ENCODE measurements around the gene MAP2K5.

MAP2K5 gene

GRCh38 chr15:67701669-67702068 is 159.2 kb downstream of the MAP2K5 start:
- TF ChIP-seq CTCF (IDR thresholded peaks at IDR 0.05) (no peak), ZFX (IDR thresholded peaks at IDR 0.05; ENCODE audit: borderline replicate concordance) (no peak)
- no peak overlapping the region for H3K27ac ChIP-seq

DNA sequence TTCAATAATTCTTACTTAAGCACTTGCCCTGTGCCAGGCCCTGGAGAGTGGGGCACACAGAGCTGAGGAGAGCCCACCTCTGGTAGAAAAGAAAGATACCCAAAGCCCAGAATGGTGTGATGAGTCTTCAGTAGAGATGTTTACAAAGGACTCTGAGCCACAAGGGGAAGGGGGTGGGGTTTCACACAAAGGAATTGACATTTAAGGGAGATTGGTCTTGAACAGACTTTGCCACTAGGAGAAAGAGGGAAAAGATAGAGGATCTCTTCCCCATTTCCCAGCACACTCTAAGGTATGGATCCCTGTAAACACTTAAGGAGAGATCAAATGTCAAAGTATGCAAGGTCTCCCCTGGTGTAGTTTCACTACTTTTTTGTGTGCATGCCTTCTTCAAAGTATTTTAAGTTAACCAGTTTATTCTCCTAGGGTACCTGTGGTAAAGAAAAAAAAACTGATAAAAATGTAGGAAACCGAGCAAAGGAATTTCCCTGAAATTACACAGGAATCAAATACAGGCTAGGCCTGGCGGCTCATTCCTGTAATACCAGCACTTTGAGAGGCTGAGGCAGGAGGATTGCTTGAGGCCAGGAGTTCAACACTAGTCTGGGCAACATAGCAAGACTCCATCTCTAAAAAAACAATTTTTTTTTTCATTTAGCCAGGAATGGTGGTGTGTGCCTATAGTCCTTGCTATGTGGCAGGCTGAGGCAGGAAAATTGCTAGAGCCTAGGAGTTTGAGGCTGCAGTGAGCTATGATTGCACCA is 165.2 kb downstream of the MAP2K5 start:
- TF ChIP-seq ZFX (IDR thresholded peaks at IDR 0.05; ENCODE audit: borderline replicate concordance): no peak
- no peak for TF ChIP-seq CTCF (IDR thresholded peaks at IDR 0.05)
- H3K27ac ChIP-seq: no peak overlapping the region

GRCh38 chr15:67708500-67708899 is 166.0 kb downstream of the MAP2K5 start:
- no peak overlapping the region for H3K27ac ChIP-seq
- TF ChIP-seq CTCF (IDR thresholded peaks at IDR 0.05): no peak

GRCh38 chr15:67715170-67715569 is 172.7 kb downstream of the MAP2K5 start:
- no peak overlapping the region for H3K27ac ChIP-seq
- TF ChIP-seq ZFX (IDR thresholded peaks at IDR 0.05; ENCODE audit: borderline replicate concordance) (no peak), CTCF (IDR thresholded peaks at IDR 0.05) (no peak)

DNA sequence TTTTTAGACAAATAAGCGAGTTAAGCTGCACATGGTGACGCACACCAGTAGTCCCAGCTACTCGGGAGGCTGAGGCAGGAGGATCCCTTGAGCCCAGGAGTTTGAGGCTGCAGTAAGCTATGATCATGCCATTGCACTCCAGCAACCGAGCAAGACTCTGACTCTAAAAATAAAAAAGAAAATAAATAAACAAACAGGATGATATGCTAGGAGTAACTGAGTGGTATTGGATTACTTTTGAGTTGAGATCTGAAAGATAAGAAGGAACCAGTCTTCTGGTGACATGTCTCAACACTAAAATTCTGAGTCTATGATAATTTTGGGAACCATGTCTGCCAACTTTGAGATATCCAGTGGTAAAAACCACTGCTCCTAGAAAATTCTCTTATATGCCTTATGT is 173.7 kb downstream of the MAP2K5 start:
- TF ChIP-seq CTCF (IDR thresholded peaks at IDR 0.05): no peak
- TF ChIP-seq ZFX (IDR thresholded peaks at IDR 0.05; ENCODE audit: borderline replicate concordance): no peak
- peak overlapping the region; percentile 30; the same call in 1 of the 2 replicates for H3K27ac ChIP-seq

DNA sequence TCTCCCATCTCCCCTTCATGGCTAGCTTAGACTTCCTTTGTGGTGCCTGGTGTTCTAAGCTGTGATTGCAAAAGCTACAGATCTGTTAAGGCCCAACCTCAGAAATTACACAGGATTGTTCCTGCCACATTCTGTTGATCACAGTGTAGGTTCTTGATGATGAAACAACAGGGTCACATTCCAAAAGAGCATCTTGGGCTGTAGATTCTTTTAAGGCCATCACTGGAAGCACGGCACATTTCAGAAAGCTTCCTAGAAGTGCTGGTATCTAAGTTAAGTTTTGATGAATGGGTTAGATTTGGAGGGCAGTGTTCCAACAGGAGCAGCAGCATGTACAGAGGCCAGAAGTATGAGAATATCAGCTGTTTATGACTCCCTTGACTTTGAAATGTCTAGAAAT is 175.3 kb downstream of the MAP2K5 start:
- no peak for TF ChIP-seq ZFX (IDR thresholded peaks at IDR 0.05; ENCODE audit: borderline replicate concordance)
- TF ChIP-seq CTCF (IDR thresholded peaks at IDR 0.05): no peak
- no peak overlapping the region for H3K27ac ChIP-seq

GRCh38 chr15:67719330-67719959 is 176.9 kb downstream of the MAP2K5 start:
- TF ChIP-seq CTCF (IDR thresholded peaks at IDR 0.05) (no peak), ZFX (IDR thresholded peaks at IDR 0.05; ENCODE audit: borderline replicate concordance) (no peak)

More at GRCh38 chr15:67719330-67719959, 176.9 kb downstream of the MAP2K5 start:
- no peak overlapping the region for H3K27ac ChIP-seq
